NCI-H1417 treated with DMSO at 0.1 percent for 48 hours (cell line): ENCODE data around the gene CAPRIN1.
A peak's percentile ranks its signal among the peaks of the same experiment; 100 is the strongest.

Experiments
- DNase-seq: peaks from one replicate; lab custom pipeline; 2025; lab: John Stamatoyannopoulos, UW

CAPRIN1 gene

GRCh38 chr11:34051349-34052035 is at the start of gene CAPRIN1:
TSS of gene CAPRIN1 (plus strand) at chr11:34051731. CDS start at chr11:34052421, 690 bp downstream.
- peak; percentile 60 for DNase-seq

DNA sequence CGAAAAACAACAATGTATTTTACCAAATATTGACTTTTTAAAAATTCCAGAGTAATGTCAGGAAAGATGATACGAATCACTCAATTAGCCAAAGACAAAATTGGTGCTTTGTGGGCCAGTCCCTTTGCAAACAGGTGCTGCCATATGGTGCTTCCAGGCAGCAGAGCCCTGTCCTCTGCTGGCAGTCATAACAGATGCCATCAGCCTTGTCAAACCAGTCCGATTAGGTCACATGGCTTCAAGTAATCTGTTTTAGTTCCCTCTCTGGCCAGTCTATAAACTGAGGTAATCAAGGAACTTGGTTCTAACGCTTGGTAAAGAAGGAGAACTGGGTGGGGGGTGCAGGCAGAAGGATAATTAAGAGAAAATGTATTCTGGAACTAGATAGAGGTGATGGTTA is 49.1 kb upstream of the CAPRIN1 start:
- no peak for DNase-seq

GRCh38 chr11:34004236-34004635 is 47.3 kb upstream of the CAPRIN1 start:
- no peak for DNase-seq

DNA sequence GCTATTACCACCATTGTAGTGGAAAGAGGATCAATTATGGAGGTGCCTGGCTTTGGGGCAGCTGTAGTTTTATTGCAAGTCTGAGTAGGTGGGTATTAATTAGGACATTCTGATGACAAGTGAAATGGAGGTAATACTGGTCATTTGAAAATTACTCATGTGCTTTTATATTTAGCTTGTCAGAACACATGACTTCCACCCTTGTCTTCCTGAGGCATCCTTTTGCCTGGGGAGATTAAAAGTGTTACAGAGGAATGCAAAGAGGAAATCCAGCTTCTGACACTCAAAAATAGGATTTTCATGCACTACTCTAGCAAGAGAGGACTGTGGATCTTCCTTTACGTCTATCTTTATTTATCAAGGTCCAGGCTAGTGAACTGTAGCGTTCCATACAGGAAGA is 44.7 kb upstream of the CAPRIN1 start:
- DNase-seq, result no peak

GRCh38 chr11:34012734-34013133 is 38.8 kb upstream of the CAPRIN1 start:
- no peak for DNase-seq

DNA sequence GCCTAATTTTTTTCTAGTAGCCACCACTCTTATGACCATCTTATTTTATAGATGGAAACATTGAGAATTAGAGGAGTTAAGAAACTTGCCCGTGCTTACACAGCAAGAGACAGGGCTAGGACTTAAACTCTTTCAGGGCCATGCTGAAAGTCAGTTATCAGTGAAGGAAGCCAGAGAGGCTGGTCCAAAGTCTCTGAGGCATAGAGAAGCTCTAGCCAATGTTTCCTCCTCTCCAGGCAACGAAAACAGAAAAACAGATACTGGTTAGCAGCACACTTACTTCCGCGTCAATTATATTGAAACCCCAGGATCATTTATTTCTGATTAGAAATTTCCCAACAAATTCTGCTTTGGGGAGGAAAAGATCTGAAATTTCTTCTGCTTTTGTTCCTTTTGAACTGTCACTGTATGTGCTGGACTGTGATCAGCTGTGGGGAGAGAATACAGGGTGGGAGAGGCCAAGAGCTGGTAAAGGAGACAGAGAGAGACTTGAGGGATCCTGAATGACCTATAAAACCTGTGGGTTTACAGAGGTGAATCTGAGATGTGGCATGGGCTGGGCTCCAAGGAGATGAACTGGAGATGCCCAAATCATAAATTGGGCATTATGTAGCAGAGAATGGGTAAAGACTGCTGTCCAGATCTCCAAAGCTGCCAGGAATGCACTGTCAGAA is 37.5 kb upstream of the CAPRIN1 start:
- no peak for DNase-seq

DNA sequence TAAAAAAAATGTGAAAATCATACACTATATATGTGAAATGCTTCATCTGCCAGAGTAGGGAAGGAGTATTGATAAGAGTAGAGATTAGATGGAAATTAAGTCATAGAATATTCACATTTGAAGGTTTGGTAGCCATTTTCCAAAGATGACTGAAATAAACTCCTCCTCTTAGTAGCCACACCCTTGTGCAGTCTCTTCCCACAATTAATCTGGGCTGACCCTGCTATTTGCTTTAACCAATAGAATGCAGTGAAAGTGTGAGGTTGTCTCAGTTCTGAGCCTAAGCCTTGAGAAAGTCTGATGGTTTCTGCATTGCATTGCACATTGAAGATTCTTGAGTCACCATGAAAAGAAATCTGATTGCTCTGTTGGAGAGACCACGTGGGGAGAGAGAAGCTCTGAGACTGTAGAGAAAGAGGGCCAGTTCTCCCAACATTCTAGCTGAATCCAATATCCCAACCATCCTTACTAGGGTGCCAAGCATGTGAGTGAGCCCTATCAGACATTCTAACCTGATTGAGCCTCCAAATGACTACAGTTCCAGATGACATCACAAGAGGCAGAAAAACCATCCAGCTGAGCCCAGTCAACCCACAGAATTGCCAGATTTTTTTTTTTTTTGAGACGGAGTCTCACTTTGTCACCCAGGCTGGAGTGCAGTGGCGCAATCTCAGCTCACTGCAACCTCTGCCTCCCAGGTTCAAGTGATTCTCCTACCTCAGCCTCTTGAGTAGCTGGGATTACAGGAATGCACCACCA is 29.4 kb upstream of the CAPRIN1 start:
- no peak for DNase-seq

- DNase-seq, result no peak
Measured at GRCh38 chr11:34026432-34026831, 25.1 kb upstream of the CAPRIN1 start.

DNA sequence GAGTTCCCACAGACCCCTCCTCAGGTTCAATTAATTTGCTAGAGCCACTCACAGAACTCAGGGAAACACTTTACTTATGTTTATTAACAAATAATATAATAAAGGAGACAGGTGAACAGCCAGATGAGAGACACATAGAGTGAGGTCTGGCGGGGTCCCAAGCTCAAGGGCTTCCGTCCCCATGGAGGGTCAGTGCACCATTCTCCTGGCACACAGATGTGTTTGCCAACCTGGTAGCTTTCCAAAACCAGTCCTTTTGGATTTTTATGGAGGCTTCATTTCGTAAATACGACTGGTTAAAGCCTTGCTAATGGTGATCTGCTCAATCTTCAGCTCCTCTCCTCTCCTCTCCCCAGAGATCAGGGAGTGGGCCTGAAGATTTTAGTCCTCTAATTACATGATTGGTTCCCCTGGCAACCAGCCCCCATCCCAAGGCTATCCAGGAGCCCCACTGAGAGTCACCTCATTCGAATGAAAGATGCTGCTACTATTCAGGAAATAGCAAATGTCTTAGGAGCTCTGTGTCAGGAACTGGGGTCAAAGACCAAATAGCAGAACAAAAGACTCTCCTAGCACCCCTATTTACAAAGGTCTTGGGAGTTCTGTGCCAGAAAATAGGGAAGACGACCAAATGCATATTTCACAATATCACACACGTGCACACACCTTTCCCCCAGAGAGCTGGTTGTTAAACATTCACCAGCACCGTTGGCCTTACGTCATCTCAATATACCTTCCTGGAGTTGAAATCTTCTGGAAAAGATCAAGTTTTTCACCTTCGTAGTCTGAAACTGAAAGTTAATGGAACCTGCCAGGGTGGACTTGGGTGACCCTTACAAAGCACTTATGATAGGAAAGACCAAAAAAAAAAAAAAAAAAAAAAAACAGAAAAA is 23.8 kb upstream of the CAPRIN1 start:
- DNase-seq, result no peak

- no peak for DNase-seq
Measured at GRCh38 chr11:34028425-34028824, 23.1 kb upstream of the CAPRIN1 start.

- DNase-seq, result no peak
Measured at GRCh38 chr11:34029176-34029575, 22.4 kb upstream of the CAPRIN1 start.

GRCh38 chr11:34030382-34030781 is 21.1 kb upstream of the CAPRIN1 start:
- no peak for DNase-seq

DNA sequence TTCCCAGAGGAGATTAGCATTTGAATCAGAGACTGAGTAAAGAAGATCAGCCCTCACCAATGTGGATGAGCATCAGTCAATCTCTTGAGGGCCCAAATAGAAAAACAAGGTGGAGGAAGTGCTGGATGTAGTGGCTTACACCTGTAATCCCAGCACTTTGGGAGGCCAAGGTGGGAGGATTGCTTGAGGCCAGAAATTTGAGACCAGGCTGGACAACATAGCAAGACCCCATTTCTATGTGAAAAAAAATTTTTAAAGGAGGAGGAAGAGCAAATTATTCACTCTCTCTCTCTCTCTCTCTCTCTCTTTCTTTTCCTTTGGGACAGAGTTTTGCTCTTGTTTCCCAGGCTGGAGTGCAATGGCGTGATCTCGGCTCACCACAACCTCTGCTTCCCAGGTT is 18.1 kb upstream of the CAPRIN1 start:
- no peak for DNase-seq

GRCh38 chr11:34034053-34034452 is 17.5 kb upstream of the CAPRIN1 start:
- no peak for DNase-seq

GRCh38 chr11:34036456-34036855 is 15.1 kb upstream of the CAPRIN1 start:
- no peak for DNase-seq

- DNase-seq, result no peak
Measured at GRCh38 chr11:34037016-34037415, 14.5 kb upstream of the CAPRIN1 start.

DNA sequence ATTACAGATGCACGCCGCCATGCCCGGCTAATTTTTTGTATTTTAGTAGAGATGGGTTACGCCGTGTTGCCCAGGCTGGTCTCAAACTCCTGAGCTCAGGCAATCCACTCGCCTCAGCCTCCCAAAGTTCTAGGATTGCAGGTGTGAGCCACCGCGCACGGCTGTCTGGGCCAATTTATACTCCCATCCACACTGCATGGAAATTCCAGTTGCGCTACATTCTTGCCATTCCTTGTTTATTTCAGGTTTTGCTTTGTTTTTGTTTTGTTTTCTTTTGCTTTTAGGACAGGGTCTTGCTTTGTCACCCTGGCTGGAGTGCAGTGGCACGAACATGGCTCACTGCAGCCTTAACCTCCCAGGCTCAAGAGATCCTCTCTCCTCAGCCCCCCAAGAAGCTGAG is 11.0 kb upstream of the CAPRIN1 start:
- DNase-seq, result no peak

DNA sequence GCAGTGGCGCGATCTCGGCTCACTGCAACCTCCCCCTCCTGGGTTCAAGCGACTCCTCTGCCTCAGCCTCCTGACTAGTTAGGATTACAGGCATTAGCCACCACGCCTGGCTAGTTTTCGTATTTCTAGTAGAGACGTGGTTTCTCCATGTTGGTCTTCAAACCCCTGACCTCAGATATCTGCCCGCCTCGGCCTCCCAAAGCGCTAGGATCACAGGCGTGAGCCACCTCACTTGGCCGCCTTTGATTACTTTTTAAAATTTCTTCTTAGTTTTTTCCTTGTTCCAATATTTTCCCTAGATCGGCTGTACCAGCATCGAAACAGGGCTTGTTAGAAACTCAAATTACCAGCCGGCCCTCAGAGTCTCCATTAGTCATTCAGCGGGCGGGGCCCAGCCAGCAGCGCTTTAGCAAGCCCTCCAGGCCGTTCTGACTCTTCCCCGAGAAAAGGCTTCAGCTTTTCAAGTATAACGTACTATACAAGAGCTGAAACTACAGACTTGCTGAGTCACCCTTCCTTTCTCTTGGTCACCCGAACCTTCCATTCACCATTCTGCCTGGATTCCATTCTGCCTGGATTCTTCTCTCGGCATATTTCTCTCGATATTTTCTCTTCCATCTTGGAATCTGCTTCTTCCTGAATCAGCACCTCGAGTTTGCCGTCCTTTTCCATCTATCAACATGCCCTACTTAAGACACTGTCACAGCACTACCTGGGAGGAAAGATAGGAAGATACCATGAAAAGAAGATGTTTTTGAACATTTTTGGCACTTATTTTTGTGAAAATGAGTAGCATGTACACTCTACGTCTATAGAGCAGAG is 6.7 kb upstream of the CAPRIN1 start:
- no peak for DNase-seq

GRCh38 chr11:34049028-34049427 is 2.5 kb upstream of the CAPRIN1 start:
- DNase-seq, result no peak

GRCh38 chr11:34050581-34051348 is 766 bp upstream of the CAPRIN1 start:
- peak; percentile 43 for DNase-seq
